ENCODE results near the gene ASB2.

DNA sequence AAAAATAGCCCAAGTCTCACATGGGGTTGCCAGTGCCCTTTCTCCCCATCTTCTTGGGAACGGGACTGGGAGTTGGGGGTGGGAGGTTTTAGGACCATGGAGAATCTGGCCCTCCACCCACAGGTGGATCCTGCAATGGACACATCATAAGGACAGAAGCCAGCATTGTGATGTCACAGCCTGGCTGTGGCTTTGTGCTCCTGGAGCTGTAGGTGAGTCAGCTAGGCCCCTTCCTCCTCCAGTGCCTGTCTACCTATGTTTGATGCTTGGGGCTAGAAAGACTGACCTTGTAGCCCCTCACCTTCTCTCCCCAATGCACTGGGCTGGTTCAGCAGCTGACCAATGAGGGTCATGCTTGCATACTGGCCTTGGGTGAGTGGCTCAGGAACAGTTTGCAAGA lies 20.7 kb upstream of the ASB2 start, which contains the start of gene CCDC197:
- TF ChIP-seq, protein P1, sequence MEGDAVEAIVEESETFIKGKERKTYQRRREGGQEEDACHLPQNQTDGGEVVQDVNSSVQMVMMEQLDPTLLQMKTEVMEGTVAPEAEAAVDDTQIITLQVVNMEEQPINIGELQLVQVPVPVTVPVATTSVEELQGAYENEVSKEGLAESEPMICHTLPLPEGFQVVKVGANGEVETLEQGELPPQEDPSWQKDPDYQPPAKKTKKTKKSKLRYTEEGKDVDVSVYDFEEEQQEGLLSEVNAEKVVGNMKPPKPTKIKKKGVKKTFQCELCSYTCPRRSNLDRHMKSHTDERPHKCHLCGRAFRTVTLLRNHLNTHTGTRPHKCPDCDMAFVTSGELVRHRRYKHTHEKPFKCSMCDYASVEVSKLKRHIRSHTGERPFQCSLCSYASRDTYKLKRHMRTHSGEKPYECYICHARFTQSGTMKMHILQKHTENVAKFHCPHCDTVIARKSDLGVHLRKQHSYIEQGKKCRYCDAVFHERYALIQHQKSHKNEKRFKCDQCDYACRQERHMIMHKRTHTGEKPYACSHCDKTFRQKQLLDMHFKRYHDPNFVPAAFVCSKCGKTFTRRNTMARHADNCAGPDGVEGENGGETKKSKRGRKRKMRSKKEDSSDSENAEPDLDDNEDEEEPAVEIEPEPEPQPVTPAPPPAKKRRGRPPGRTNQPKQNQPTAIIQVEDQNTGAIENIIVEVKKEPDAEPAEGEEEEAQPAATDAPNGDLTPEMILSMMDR (IDR thresholded peaks at IDR 0.05): no peak
- TF ChIP-seq POLR2A (IDR thresholded peaks at IDR 0.05): no peak

All from prostate gland (tissue), 2 donors.